GM12801 (cell line): ENCODE measurements around the gene DARS2.

Source experiments
- TF ChIP-seq, protein P1 (sequence below): IDR thresholded peaks from one replicate; pipeline ENCODE4 v1.5.1; 2011; ENCODE audit warnings: control low read depth; ENCODE audit not compliant: insufficient read length; ENCODE audit errors: extremely low read depth

DARS2 gene

DNA sequence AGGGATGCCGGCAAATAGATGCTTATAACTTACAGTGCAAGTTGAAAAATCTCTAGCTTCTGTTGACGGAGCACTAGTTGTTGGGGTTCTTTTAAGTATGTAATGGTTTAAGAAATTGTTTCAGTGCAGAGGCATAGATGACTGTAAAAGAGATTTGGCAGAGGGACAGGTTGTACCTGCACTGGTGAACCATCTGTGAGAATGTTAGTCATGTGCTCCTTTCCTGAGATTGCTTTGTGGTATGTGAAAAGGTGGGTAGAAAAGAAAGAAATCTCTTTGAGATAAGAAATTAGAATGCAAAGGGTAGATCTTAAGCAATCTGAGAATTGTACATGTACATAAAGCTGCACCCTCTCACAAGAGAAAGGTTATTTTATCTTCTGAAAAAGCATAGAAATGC is 63.2 kb downstream of the DARS2 start:
- TF ChIP-seq, protein P1, sequence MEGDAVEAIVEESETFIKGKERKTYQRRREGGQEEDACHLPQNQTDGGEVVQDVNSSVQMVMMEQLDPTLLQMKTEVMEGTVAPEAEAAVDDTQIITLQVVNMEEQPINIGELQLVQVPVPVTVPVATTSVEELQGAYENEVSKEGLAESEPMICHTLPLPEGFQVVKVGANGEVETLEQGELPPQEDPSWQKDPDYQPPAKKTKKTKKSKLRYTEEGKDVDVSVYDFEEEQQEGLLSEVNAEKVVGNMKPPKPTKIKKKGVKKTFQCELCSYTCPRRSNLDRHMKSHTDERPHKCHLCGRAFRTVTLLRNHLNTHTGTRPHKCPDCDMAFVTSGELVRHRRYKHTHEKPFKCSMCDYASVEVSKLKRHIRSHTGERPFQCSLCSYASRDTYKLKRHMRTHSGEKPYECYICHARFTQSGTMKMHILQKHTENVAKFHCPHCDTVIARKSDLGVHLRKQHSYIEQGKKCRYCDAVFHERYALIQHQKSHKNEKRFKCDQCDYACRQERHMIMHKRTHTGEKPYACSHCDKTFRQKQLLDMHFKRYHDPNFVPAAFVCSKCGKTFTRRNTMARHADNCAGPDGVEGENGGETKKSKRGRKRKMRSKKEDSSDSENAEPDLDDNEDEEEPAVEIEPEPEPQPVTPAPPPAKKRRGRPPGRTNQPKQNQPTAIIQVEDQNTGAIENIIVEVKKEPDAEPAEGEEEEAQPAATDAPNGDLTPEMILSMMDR: no peak

DNA sequence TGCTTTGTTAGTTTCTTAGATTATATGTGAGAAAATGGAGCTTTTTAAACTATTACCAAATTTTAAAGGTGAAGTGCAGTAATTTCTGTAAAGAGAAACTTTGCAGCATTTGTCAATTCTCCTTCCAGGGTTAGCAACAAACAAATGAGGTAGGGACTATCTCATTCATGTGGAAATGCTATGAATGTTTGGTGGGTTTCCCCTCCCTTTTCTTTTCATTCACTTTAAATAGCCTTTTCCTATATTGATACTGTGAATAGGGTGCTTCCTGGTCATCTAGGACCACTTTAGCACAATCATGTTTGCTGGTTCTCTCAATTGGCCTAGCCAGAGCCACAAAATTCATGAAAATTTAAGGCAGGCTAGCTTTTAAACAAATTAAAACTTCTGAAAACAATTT is 64.3 kb downstream of the DARS2 start:
- TF ChIP-seq, protein P1: no peak

DNA sequence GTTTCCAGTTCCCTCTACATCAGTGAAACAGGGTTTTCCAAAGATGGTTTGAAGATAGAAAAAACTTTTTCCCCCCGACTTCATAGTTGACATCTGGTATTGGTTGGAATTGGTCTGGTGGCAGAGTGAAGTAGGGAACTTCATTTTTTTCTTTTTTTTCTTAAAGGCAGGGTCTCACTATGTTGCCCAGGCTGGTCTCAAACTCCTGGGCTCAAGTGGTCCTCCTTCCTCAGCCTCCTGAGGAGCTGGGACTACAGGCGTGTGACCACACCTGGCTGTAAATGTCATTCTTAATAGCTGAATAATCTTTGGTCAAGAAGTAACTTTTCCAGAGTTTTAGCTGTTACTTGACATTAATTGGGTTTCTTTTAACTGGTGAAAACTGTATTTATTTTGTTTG is 65.4 kb downstream of the DARS2 start:
- TF ChIP-seq, protein P1: no peak

DNA sequence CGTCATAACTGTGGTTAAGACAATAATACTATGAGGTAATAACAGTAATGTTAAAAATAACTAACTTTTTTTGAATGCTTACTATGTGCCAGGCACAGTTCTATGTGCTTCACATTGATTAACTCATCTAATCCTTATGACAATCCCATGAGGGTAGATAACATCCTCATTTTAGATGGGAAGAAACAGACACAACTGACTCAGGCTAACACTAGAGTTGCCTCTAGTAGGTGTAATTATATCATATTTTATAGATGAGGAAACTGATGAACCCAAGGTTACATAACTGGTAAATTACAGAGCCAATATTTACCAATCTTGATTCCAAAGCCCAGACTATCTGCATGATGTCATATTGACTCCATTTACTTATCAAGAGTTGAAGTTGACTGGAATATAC is 69.1 kb downstream of the DARS2 start:
- TF ChIP-seq, protein P1: no peak

DNA sequence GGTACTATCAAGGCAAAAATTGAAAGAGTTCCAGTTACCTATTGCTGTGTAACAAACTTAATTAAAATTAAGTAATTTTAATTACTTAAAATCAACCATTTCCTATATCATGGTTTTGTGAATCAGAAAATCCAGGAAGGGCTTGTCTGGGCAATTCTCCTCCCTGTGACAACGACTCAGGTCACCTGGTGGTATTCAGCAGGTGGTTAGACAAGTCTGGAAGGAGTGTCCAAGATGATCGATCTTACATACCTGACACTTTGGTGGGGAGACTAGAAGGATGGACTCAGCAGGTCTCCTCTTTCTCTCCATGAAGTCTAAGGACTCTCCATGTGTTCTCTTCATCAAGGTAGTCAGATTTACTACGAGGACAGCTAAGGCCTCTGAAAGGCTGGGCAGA is 69.7 kb downstream of the DARS2 start:
- TF ChIP-seq, protein P1: no peak

DNA sequence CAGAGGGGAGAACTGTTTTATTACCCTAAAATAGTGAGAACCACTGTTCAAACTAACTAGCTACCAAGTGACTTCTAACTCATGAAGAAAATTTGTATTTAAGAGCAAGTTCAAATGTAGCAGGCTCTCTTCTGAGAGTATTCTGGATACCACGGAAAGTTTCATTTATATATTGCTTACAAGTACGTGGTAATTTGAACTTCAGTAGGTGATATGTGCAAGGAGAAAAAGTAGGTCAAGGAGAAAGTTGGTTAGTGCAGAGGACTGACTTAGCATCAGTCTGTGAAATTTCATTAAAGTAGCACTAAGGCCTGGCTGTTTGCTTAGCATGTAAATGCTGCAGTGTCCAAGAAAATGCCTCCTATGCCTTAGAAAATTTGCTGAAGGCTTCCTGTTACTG is 76.0 kb downstream of the DARS2 start:
- TF ChIP-seq, protein P1: no peak

DNA sequence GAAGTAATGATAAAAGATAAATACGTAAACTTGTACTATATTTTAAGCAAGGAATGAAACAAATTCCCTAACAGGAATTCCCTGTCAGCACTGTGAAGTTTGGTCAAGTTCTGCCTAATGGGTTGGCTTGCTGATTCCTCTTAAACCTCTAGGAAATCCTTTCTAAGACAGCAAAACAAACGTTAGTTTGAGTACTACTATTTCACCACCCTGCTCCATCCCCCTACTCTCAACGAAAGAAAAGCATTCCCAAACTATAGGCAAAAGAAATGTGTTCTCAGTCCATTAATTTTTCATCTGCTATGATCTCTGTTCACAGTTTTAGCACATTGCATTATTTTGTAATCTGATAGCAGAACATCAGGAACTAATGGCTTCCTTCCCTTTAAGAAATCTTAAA is 76.5 kb downstream of the DARS2 start:
- TF ChIP-seq, protein P1: no peak

DNA sequence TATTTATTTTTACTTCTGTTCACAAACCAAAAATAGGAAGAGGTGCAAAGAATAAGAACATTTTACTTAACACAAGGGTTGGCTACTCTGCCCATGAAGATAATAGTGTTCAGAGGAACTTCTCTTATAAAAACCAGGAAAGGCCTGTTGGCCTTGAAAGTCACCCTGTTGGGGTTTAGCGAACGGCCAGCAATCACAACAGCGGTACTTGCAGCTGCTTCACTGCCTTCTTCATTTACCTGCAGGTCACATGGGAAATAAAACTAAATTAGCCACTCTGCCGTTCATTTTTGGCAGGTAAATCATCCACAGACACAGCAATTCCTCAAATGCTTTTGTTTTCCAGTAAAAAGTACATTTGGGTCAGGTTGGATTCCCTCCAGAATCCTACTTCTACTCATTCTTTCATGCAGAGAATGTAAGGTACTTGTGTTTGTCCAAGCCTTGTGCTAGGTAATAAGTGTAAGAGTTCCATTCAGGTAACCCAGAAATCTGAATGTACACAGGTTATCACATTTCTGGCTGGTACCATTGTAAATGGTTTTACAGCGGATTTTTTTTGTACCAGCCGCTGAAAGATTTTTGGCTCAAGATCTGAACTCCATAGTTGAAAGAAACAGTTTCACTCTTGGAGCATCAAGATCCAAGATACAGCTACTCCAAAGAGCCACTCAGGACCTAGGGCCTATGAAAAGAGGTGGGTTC is 79.5 kb downstream of the DARS2 start:
- TF ChIP-seq, protein P1: no peak
